ENCODE data around the gene TAX1BP1.
"Not testable (repeated sequence)": the region's sequence is repeated elsewhere in the genome, so short reads cannot be mapped to it uniquely, and the experiment has no call there.

DNA sequence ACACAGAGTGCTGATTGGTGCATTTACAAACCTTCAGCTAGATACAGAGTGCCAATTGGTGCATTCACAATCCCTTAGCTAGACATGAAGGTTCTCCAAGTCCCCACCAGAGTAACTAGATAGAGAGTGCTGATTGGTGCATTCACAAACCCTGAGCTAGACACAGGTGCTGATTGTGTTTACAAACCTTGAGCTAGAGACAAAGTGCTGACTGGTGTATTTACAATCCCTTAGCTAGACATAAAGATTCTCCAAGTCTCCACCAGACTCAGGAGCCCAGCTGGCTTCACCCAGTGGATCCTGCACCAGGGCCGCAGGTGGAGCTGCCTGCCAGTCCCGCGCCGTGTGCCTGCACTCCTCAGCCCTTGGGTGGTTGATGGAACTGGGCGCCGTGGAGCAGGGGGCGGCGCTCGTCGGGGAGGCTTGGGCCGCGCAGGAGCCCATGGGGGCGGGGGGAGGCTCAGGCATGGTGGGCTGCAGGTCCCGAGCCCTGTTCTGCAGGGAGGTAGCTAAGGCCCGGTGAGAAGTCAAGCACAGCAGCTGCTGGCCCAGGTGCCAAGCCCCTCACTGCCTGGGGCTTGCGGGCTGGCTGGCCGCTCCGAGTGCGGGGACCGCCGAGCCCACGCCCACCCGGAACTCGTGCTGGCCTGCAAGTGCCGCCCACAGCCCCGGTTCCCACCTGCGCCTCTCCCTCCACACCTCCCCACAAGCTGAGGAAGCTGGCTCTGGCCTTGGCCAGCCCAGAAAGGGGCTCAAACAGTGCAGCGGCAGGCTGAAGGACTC, 116.9 kb downstream of the TAX1BP1 start:
- TF ChIP-seq, protein P1, sequence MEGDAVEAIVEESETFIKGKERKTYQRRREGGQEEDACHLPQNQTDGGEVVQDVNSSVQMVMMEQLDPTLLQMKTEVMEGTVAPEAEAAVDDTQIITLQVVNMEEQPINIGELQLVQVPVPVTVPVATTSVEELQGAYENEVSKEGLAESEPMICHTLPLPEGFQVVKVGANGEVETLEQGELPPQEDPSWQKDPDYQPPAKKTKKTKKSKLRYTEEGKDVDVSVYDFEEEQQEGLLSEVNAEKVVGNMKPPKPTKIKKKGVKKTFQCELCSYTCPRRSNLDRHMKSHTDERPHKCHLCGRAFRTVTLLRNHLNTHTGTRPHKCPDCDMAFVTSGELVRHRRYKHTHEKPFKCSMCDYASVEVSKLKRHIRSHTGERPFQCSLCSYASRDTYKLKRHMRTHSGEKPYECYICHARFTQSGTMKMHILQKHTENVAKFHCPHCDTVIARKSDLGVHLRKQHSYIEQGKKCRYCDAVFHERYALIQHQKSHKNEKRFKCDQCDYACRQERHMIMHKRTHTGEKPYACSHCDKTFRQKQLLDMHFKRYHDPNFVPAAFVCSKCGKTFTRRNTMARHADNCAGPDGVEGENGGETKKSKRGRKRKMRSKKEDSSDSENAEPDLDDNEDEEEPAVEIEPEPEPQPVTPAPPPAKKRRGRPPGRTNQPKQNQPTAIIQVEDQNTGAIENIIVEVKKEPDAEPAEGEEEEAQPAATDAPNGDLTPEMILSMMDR (optimal IDR thresholded peaks at IDR 0.05 in 1 of 3, IDR thresholded peaks at IDR 0.05 in 1 of 3, conservative IDR thresholded peaks at IDR 0.05 in 1 of 3; ENCODE audit: extremely low read depth in 1 of 3, insufficient read depth in 2 of 3, low read length in 3 of 3): not testable (repeated sequence)
- not testable (repeated sequence) for TF ChIP-seq EZH2 (IDR thresholded peaks at IDR 0.05; ENCODE audit: low read length)
